ENCODE results near the gene CALCOCO2. TPM values are rescaled to one million over a fixed set of nuclear protein-coding genes. Genes with fewer than 3 reads are reported as not detected.
A peak's percentile ranks its signal among the peaks of the same experiment; 100 is the strongest.

Gene CALCOCO2
- total and polyA plus RNA-seq, 2 of the 13 experiments (the other 11 are each of a cell fraction or from before 2014, with no cell fraction given) = 72.9 to 111 TPM

DNA sequence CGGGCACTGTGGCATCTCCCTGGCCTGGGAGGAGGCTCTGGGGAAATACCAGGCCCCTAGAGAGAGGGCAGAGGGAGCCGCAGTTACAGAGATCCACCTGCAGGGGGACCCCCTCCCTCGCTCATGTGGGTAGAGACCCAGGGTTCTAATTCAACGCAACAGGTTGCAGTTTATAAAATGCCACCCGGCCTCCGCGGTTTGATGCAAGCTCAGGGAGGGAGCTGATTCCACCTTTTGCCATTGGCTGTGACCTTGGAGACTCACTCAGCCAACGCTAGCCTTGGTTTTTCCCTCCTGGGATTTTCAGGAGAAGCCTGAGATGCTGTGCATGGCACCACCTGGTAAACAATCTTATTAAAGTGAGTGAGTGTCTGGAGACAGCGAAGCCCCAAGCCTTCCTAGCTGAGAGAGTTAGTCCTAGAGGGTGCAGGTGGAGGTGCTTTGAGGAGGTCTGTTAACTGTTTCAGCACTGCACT is 25.9 kb upstream of the CALCOCO2 start (continued):
- TF ChIP-seq, protein P1, sequence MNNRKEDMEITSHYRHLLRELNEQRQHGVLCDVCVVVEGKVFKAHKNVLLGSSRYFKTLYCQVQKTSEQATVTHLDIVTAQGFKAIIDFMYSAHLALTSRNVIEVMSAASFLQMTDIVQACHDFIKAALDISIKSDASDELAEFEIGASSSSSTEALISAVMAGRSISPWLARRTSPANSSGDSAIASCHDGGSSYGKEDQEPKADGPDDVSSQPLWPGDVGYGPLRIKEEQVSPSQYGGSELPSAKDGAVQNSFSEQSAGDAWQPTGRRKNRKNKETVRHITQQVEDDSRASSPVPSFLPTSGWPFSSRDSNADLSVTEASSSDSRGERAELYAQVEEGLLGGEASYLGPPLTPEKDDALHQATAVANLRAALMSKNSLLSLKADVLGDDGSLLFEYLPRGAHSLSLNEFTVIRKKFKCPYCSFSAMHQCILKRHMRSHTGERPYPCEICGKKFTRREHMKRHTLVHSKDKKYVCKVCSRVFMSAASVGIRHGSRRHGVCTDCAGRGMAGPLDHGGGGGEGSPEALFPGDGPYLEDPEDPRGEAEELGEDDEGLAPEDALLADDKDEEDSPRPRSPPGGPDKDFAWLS (CRISPR knock-in tag; IDR thresholded peaks at IDR 0.05; ENCODE audit: borderline replicate concordance) = no peak
- TF ChIP-seq, protein P2, sequence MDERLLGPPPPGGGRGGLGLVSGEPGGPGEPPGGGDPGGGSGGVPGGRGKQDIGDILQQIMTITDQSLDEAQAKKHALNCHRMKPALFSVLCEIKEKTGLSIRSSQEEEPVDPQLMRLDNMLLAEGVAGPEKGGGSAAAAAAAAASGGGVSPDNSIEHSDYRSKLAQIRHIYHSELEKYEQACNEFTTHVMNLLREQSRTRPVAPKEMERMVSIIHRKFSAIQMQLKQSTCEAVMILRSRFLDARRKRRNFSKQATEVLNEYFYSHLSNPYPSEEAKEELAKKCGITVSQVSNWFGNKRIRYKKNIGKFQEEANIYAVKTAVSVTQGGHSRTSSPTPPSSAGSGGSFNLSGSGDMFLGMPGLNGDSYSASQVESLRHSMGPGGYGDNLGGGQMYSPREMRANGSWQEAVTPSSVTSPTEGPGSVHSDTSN (CRISPR knock-in tag; IDR thresholded peaks at IDR 0.05) = no peak
- TF ChIP-seq, protein P3, sequence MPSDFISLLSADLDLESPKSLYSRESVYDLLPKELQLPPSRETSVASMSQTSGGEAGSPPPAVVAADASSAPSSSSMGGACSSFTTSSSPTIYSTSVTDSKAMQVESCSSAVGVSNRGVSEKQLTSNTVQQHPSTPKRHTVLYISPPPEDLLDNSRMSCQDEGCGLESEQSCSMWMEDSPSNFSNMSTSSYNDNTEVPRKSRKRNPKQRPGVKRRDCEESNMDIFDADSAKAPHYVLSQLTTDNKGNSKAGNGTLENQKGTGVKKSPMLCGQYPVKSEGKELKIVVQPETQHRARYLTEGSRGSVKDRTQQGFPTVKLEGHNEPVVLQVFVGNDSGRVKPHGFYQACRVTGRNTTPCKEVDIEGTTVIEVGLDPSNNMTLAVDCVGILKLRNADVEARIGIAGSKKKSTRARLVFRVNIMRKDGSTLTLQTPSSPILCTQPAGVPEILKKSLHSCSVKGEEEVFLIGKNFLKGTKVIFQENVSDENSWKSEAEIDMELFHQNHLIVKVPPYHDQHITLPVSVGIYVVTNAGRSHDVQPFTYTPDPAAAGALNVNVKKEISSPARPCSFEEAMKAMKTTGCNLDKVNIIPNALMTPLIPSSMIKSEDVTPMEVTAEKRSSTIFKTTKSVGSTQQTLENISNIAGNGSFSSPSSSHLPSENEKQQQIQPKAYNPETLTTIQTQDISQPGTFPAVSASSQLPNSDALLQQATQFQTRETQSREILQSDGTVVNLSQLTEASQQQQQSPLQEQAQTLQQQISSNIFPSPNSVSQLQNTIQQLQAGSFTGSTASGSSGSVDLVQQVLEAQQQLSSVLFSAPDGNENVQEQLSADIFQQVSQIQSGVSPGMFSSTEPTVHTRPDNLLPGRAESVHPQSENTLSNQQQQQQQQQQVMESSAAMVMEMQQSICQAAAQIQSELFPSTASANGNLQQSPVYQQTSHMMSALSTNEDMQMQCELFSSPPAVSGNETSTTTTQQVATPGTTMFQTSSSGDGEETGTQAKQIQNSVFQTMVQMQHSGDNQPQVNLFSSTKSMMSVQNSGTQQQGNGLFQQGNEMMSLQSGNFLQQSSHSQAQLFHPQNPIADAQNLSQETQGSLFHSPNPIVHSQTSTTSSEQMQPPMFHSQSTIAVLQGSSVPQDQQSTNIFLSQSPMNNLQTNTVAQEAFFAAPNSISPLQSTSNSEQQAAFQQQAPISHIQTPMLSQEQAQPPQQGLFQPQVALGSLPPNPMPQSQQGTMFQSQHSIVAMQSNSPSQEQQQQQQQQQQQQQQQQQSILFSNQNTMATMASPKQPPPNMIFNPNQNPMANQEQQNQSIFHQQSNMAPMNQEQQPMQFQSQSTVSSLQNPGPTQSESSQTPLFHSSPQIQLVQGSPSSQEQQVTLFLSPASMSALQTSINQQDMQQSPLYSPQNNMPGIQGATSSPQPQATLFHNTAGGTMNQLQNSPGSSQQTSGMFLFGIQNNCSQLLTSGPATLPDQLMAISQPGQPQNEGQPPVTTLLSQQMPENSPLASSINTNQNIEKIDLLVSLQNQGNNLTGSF (CRISPR knock-in tag; IDR thresholded peaks at IDR 0.05) = no peak
- TF ChIP-seq, protein P4, sequence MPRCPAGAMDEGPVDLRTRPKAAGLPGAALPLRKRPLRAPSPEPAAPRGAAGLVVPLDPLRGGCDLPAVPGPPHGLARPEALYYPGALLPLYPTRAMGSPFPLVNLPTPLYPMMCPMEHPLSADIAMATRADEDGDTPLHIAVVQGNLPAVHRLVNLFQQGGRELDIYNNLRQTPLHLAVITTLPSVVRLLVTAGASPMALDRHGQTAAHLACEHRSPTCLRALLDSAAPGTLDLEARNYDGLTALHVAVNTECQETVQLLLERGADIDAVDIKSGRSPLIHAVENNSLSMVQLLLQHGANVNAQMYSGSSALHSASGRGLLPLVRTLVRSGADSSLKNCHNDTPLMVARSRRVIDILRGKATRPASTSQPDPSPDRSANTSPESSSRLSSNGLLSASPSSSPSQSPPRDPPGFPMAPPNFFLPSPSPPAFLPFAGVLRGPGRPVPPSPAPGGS (CRISPR knock-in tag; IDR thresholded peaks at IDR 0.05) = no peak
- TF ChIP-seq, protein P5, sequence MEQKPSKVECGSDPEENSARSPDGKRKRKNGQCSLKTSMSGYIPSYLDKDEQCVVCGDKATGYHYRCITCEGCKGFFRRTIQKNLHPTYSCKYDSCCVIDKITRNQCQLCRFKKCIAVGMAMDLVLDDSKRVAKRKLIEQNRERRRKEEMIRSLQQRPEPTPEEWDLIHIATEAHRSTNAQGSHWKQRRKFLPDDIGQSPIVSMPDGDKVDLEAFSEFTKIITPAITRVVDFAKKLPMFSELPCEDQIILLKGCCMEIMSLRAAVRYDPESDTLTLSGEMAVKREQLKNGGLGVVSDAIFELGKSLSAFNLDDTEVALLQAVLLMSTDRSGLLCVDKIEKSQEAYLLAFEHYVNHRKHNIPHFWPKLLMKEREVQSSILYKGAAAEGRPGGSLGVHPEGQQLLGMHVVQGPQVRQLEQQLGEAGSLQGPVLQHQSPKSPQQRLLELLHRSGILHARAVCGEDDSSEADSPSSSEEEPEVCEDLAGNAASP (CRISPR knock-in tag; IDR thresholded peaks at IDR 0.05; ENCODE audit: borderline replicate concordance) = peak; percentile 57; the same call in 1 of the 2 replicates
- TF ChIP-seq ZNF143 (CRISPR knock-in tag; IDR thresholded peaks at IDR 0.05) = no peak
- TF ChIP-seq ZNF619 (CRISPR knock-in tag; IDR thresholded peaks at IDR 0.05) = 0 out of 2 replicates have a peak, but pooled peaks have one; percentile 67
- TF ChIP-seq, protein P6, sequence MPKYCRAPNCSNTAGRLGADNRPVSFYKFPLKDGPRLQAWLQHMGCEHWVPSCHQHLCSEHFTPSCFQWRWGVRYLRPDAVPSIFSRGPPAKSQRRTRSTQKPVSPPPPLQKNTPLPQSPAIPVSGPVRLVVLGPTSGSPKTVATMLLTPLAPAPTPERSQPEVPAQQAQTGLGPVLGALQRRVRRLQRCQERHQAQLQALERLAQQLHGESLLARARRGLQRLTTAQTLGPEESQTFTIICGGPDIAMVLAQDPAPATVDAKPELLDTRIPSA (CRISPR knock-in tag; IDR thresholded peaks at IDR 0.05; ENCODE audit: borderline replicate concordance) = no peak
- TF ChIP-seq NR2F6 (IDR thresholded peaks at IDR 0.05) = no peak
- TF ChIP-seq NR2F6 (CRISPR knock-in tag; IDR thresholded peaks at IDR 0.05) = no peak
- TF ChIP-seq ZNF564 (CRISPR knock-in tag; IDR thresholded peaks at IDR 0.05) = no peak
- no peak for TF ChIP-seq ZMYM2 (CRISPR knock-in tag; IDR thresholded peaks at IDR 0.05)
- TF ChIP-seq TEAD3 (CRISPR knock-in tag; optimal IDR thresholded peaks at IDR 0.05; ENCODE audit: borderline replicate concordance) = peak; percentile 70
- no peak for TF ChIP-seq JUND (CRISPR knock-in tag; IDR thresholded peaks at IDR 0.05)
- TF ChIP-seq YY1 (IDR thresholded peaks at IDR 0.05; ENCODE audit: insufficient read depth, insufficient replicate concordance, low read depth, low read length) = peak; percentile 28
- no peak for TF ChIP-seq JARID2 (CRISPR knock-in tag; IDR thresholded peaks at IDR 0.05; ENCODE audit: insufficient replicate concordance)
- TF ChIP-seq CEBPB (IDR thresholded peaks at IDR 0.05; ENCODE audit: borderline replicate concordance, low read depth, low read length) = no peak
- no peak for TF ChIP-seq NBN (conservative IDR thresholded peaks at IDR 0.05)
- no peak for TF ChIP-seq NFYB (CRISPR knock-in tag; IDR thresholded peaks at IDR 0.05)
